GM19035 (cell line): ENCODE data around the gene CRADD.
"Not testable (repeated sequence)": the region's sequence is repeated elsewhere in the genome, so short reads cannot be mapped to it uniquely, and the experiment has no call there.

Experiments
- ATAC-seq: cut with Tn5 transposase; IDR thresholded peaks from one replicate; pipeline ENCODE4 v1.9.1; 2021; ENCODE audit not compliant: unreplicated experiment

CRADD gene

GRCh38 chr12:93857991-93858447 is 180.8 kb downstream of the CRADD start:
- ATAC-seq, result no peak

DNA sequence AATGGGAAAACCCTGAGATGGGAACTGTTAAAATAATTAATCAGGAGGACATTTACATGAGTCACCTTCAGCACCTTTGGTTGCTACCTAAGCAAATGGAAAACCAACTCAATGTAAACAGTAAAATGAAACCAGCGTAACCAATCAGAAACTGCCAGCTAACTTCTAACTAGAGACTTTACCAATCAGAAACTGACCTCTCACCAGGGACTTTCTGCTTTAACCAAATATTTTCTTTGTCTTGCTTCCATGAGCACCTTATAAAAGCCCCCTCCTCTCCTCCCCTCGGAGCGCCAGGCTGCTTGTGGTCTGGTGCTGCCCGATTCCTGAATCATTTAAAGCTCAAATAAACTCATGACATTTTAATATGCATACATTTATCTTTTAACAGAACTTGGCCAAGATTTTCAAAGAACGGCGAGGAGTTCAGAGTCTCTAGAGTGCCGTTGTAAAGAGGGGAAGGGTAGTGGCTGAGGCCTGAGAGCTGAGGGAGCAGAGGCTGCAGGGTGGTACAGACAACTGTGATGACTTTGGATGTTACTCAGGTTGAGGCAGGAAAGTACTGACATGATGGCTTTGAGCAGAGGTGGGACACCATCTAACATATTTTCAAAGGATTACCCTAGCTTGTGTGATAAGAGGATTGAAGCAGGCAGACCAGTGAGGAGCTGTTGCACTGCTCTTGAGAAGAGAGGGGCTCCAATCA is 183.6 kb downstream of the CRADD start:
- ATAC-seq, result no peak

- ATAC-seq, result no peak
Measured at GRCh38 chr12:93862424-93862823, 185.2 kb downstream of the CRADD start.

GRCh38 chr12:93865751-93866150 is 188.6 kb downstream of the CRADD start:
- ATAC-seq, result no peak

DNA sequence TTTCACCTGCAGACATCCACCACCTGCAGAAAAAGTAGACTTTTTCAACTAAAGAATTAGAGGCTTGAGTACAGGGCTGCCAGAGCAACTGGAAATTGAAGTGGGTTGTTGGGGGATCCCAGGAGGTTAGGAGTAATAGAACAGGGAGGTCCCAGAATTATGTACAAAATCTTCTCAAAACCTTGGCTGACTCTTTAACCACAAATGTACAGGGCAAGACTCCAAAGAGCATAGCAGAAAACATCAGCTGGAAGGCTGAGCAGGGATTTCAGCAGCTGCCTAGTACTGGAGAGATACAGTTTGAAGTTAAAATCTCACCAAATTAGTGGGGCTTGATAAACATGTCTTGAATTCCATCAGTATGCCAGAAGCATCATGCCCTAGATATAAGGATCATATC is 191.6 kb downstream of the CRADD start:
- ATAC-seq, result no peak

DNA sequence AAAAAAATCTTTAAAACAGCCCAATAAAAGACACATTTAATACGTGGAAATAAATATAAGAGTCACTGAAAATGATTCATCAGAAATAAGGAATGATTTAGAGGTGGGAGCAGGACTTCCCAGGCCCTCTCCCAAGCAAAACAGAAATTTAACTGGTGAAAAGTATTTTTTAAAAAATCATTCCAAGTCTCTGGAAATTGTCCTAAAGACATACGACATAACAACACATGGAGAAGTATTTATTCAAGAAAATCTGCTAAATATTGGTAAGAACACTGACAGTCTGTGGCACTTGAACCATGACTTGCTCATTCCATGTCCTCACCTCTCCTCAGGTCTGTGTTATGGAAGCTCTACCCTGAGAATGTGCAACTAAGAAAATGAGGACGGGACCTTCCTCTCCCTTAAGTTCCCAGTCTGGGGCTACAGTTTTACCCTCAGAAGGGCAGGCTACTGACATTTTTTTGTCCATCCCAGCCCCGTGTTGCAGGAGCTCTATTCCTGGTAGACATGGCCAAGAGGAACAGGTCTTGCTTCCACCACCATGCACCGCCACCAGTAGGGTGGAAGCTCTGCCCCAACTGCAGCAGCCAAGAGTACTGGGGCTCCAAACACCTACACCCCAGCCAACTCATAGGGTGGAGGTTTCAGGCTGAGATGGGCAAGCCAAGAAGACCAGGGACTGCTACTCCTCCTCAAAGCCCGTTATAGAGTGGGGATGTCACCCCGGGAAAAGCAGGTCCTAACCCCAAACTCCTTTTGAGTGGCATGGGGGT is 193.0 kb downstream of the CRADD start:
- no peak for ATAC-seq

DNA sequence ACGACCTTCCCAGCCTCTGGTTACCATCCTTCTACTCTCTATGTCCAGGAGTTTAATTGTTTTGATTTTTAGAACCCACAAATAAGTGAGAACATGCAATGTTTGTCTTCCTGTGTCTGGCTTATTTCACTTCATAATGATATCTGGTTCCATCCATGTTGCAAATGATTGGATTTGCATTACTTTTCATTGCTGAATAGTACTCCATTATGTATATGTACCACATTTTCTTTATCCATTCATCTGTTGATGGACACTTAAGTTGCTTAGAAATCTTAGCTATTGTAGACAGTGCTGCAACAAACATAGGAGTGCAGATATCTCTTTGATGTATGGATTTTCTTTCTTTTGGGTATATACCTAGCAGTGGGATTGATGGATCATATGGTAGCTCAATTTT is 194.4 kb downstream of the CRADD start:
- ATAC-seq, result not testable (repeated sequence)

GRCh38 chr12:93873561-93873960 is 196.4 kb downstream of the CRADD start:
- no peak for ATAC-seq

- ATAC-seq, result no peak
Measured at GRCh38 chr12:93875157-93875556, 198.0 kb downstream of the CRADD start.

- no peak for ATAC-seq
Measured at GRCh38 chr12:93876360-93876759, 199.2 kb downstream of the CRADD start.

GRCh38 chr12:93877446-93877845 is 200.3 kb downstream of the CRADD start:
- no peak for ATAC-seq

DNA sequence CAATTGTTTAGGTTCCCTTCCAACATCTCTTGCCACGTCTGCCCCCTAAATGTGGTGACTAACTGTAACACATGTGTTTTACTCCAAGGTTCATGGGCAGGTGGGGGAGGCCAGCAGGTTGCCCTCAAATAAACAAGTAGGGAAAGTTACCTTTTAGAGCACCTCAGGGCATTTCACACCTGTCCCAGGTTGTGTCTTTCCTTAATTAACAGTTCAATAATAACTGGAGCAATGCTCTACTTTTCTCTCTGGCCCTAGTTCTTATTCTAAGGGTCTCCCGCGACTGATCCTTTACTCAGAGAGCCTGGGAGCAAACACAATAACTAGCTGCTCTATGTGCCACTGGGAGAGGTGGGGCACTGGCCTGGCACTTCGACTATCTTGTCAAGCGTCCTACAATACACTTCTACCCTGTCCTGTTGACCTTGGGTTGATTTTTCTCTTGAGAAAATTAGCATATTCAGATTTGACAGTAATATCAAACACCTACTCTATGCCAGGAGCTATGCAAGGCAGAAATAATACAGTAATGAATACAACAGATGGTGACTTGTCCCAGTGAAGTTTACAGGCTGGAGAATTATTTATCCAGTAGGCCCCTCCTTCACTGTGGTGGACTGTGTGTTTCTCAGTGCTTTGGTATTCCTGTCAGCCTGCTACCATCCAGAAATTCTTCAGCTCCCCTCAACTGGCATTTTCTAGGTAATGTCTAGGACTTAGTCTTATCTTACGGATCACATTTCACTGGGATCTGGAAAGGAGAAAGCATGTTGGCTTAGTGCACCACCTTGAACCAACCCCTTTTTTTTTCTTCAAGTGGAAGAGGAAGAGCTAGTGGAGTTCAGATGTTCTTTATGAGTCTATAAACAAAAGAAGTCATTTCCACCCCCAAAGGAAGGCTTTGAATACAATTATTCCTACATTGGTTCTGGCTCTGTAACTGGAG is 202.6 kb downstream of the CRADD start:
- no peak for ATAC-seq

GRCh38 chr12:93880853-93881522 is 203.8 kb downstream of the CRADD start:
- ATAC-seq, result no peak

DNA sequence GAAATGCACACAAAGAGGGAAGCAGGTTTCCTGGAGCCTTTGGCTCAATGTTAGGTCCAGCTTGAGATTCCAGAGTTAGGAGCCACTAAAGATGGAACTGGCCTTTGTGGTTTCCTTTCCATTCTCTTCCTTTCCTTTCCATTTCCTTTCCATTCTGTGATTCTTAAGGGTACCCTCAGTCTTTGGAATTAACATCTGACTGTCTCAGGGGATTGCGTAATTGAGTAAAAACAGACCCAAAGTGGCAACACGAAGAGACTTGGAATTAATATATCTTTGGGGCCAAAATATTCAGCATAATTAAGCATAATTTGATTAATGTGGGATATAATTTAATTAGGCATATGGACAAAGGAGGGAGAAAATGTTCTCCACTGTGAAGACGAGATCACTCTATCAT is 205.6 kb downstream of the CRADD start:
- no peak for ATAC-seq

GRCh38 chr12:93883436-93884154 is 206.4 kb downstream of the CRADD start:
- ATAC-seq, result no peak

- ATAC-seq, result no peak
Measured at GRCh38 chr12:93884794-93885460, 207.8 kb downstream of the CRADD start.

DNA sequence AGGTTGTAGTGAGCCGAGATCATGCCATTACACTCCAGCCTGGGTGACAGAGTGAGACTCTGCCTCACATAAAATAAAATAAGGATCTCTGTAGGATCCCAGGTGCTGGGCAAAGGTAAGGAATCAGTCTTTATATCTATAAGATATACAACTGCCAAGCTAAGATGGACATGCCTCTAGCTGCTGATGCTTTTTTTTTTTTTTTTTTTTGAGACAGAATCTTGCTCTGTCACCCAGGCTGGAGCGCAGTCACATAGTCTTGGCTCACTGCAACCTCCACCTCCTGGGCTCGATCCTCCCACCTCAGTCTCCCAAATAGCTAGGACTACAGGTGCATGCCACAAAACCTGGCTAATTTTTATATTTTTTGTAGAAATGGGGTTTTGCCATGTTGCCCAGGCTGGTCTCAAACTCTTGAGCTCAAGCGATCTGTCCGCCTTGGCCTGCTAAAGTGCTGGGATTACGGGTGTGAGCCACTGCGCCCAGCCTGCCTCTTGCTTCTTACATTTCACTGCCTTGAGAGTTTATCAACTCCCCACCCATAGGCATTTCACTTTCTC is 208.9 kb downstream of the CRADD start:
- ATAC-seq, result not testable (repeated sequence)

GRCh38 chr12:93886533-93887511 is 209.6 kb downstream of the CRADD start:
- no peak for ATAC-seq
